Gastrocnemius medialis (tissue), 4 donors: Measurements from ENCODE around the gene GNG7. TPM values are rescaled to one million over a fixed set of nuclear protein-coding genes. Genes with fewer than 3 reads are reported as not detected.
A peak's percentile ranks its signal among the peaks of the same experiment; 100 is the strongest.

Source experiments
- ATAC-seq, 2 donors: fragments of 150-250 bp; one replicate each; pipeline ENCODE4 v1.9.1; 2016
- DNase-seq, 2 donors: peaks; one replicate each; pipeline ENCODE4 v3.0.0-alpha.2; 2019
- H3K27ac ChIP-seq, 4 donors: fragments of 200-600 bp; sonication (generic); 1 replicate in 1 of 4; 2 replicates in 3 of 4; pipeline ENCODE4 v1.5.1; 2016 to 2018; ENCODE audit warnings: mild to moderate bottlenecking in 2 of 4, moderate library complexity in 1 of 4
- H3K27me3 ChIP-seq, 3 donors: fragments of 200-600 bp; sonication (generic) in 2 of 3; 1 replicate in 1 of 3; 2 replicates in 2 of 3; pipeline versions ENCODE4 v1.5.1 to v1.6.0; 2016 to 2019; ENCODE audit warnings: mild to moderate bottlenecking in 1 of 3, moderate library complexity in 1 of 3
- H3K36me3 ChIP-seq, 2 donors: fragments of 200-600 bp; sonication (generic) in 1 of 2; one replicate each; pipeline ENCODE4 v1.5.1; 2017 to 2018
- H3K4me1 ChIP-seq, 2 donors: fragments of 200-600 bp; sonication (generic) in 1 of 2; one replicate each; pipeline ENCODE4 v1.5.1; 2016 to 2017; ENCODE audit warnings: mild to moderate bottlenecking in 2 of 2
- H3K4me3 ChIP-seq, 4 donors: fragments of 200-600 bp; sonication (generic) in 3 of 4; 1 replicate in 1 of 4; 2 replicates in 3 of 4; pipeline ENCODE4 v1.5.1; 2016 to 2019; ENCODE audit warnings: mild to moderate bottlenecking in 2 of 4
- H3K9me3 ChIP-seq, 3 donors: fragments of 200-600 bp; sonication (generic) in 2 of 3; 1 replicate in 1 of 3; 2 replicates in 2 of 3; pipeline ENCODE4 v1.5.1; 2016 to 2019
- CTCF ChIP-seq, 5 experiments: fragments of 450-650 bp in 3 of 5; fragments of 200-600 bp in 2 of 5; sonication (generic) in 2 of 5; IDR thresholded peaks in 4 of 5; conservative IDR thresholded peaks in 1 of 5; 1 replicate in 4 of 5; 2 replicates in 1 of 5; pipeline ENCODE4 v1.5.1; 2016 to 2019; ENCODE audit warnings: antibody characterized with exemption in 5 of 5, mild to moderate bottlenecking in 3 of 5, moderate library complexity in 3 of 5
- POLR2A ChIP-seq, 2 donors: fragments of 450-650 bp; IDR thresholded peaks; one replicate each; pipeline ENCODE4 v1.6.1; 2017; ENCODE audit warnings: antibody characterized with exemption in 2 of 2, mild to moderate bottlenecking in 2 of 2, moderate library complexity in 2 of 2
- in situ Hi-C, 4 donors: fragments of 200-750 bp; cut with MboI; loops; one replicate each; pipeline versions ENCODE4 v1.15.0 to v1.8.0; 2017; ENCODE audit warnings: low sequenced_read_pairs in 4 of 4
- intact Hi-C: fragments of 100-400 bp; cut with DNase I; formaldehyde crosslinking; loops from one replicate; pipeline ENCODE4 v1.15.1; 2023; ENCODE audit warnings: low total_unique reads
- total RNA-seq, 4 donors: library from RNA; depleted of rRNA; stranded (reverse); fragments of >200 nt; gene quantifications; one replicate each; pipeline versions ENCODE4 v1.1.0 to v1.2.3, GENCODE V29; 2016

GNG7 gene
- total RNA-seq, 4 donors from 2014 or later, result 0.46 to 1.1 (median 0.62) TPM

GRCh38 chr19:2529473-2529918 lies 173.0 kb downstream of the GNG7 start:
- TF ChIP-seq POLR2A (IDR thresholded peaks at IDR 0.05) (no peak), CTCF (IDR thresholded peaks at IDR 0.05 in 4 of 5, conservative IDR thresholded peaks at IDR 0.05 in 1 of 5) (no peak)
- H3K36me3 ChIP-seq, result no peaks in the 10 kb centered on the region
- peaks cover 15 to 18% of the 10 kb centered on the region in 2 donors for H3K4me1 ChIP-seq
- H3K27ac ChIP-seq, result peak overlapping the region in 3 of 4 donors; percentile 36 to 38 (median 36)
- no peaks in the 10 kb centered on the region for H3K27me3 ChIP-seq
- intact Hi-C loops, result no loop called here
- H3K4me3 ChIP-seq, result no peak overlapping the region
- DNase-seq (peak; percentile 64 to 76), ATAC-seq (peak; percentile 91)
- in situ Hi-C loops, result no loop called here
- no peaks in the 10 kb centered on the region for H3K9me3 ChIP-seq

- in situ Hi-C loops (no loop called here), intact Hi-C loops (no loop called here)
- H3K4me1 ChIP-seq, result peaks cover 15 to 18% of the 10 kb centered on the region in 2 donors
- no peaks in the 10 kb centered on the region for H3K27me3 ChIP-seq
- no peaks in the 10 kb centered on the region for H3K36me3 ChIP-seq
- no peak for TF ChIP-seq CTCF (IDR thresholded peaks at IDR 0.05 in 4 of 5, conservative IDR thresholded peaks at IDR 0.05 in 1 of 5)
- TF ChIP-seq POLR2A (IDR thresholded peaks at IDR 0.05), result no peak
- H3K9me3 ChIP-seq, result no peaks in the 10 kb centered on the region
- DNase-seq (no peak), ATAC-seq (no peak)
- H3K4me3 ChIP-seq, result no peak overlapping the region
- no peak overlapping the region for H3K27ac ChIP-seq
Measured at GRCh38 chr19:2528675-2529101, 173.8 kb downstream of the GNG7 start.

DNA sequence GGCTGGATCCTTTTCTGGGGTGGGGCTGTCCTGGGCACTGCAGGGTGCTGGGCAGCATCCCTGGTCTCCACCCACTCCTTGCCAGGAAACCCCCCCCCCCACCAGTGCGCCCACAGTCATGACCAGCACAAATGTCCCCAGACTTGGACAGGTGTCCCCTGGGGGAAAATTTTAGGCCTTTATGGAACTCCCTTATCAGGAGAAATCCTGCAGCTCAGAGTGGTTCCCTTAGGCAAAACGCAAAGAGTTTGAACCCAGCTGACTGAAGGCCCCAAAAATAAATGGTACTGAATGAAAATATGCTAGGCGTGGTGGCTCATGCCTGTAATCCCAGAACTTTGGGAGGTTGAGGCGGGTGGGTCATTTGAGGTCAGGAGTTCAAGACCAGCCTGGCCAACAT lies 174.8 kb downstream of the GNG7 start:
- H3K36me3 ChIP-seq, result no peaks in the 10 kb centered on the region
- intact Hi-C loops (no loop called here), in situ Hi-C loops (no loop called here)
- ATAC-seq, result no peak
- H3K27me3 ChIP-seq, result no peaks in the 10 kb centered on the region
- peaks cover 15 to 18% of the 10 kb centered on the region in 2 donors for H3K4me1 ChIP-seq
- no peak overlapping the region for H3K27ac ChIP-seq
- H3K4me3 ChIP-seq, result no peak overlapping the region
- no peaks in the 10 kb centered on the region for H3K9me3 ChIP-seq
- TF ChIP-seq CTCF (IDR thresholded peaks at IDR 0.05 in 4 of 5, conservative IDR thresholded peaks at IDR 0.05 in 1 of 5) (no peak), POLR2A (IDR thresholded peaks at IDR 0.05) (no peak)
- no peak for DNase-seq

DNA sequence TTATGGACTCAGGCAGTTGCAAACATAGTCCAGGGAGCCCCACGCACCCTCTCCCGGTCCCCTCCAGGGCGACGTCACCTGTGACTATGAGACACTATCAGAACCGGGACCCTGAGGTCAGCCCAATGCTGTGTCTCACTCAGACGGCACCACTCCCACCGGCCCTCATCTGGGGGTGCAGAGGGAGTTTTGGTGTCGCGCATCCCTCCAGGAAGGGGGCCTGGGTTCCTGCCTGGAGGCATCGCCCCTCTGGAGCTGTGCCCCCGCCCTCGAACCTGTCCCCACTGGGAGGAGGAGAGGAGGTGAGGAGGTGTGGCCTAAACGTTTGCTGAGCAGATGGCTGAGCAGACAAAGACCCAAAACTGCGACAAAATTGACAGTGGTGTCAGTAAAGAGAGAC lies 175.3 kb downstream of the GNG7 start:
- no peaks in the 10 kb centered on the region for H3K9me3 ChIP-seq
- H3K27me3 ChIP-seq, result no peaks in the 10 kb centered on the region
- intact Hi-C loops, result no loop called here
- ATAC-seq (no peak), DNase-seq (no peak)
- H3K27ac ChIP-seq, result no peak overlapping the region
- in situ Hi-C loops, result no loop called here
- no peaks in the 10 kb centered on the region for H3K36me3 ChIP-seq
- H3K4me3 ChIP-seq, result no peak overlapping the region
- TF ChIP-seq CTCF (IDR thresholded peaks at IDR 0.05 in 4 of 5, conservative IDR thresholded peaks at IDR 0.05 in 1 of 5) (no peak), POLR2A (IDR thresholded peaks at IDR 0.05) (no peak)
- peaks cover 15 to 18% of the 10 kb centered on the region in 2 donors for H3K4me1 ChIP-seq
